GM19467 (cell line): ENCODE results near the gene ZBTB16.

Experiments used
- ATAC-seq: cut with Tn5 transposase; IDR thresholded peaks from one replicate; pipeline ENCODE4 v1.9.1; 2021; ENCODE audit warnings: mild to moderate bottlenecking, moderate library complexity; ENCODE audit not compliant: unreplicated experiment

Gene ZBTB16

GRCh38 chr11:114081641-114082414 is 22.3 kb downstream of the ZBTB16 start:
- no peak for ATAC-seq

- no peak for ATAC-seq
Observed at GRCh38 chr11:114082415-114082748, 22.9 kb downstream of the ZBTB16 start.

GRCh38 chr11:114082767-114083181 is 23.3 kb downstream of the ZBTB16 start:
- ATAC-seq = no peak

GRCh38 chr11:114083391-114084252 is 24.1 kb downstream of the ZBTB16 start:
- ATAC-seq = no peak

GRCh38 chr11:114084414-114084813 is 24.9 kb downstream of the ZBTB16 start:
- ATAC-seq = no peak

- ATAC-seq = no peak
Observed at GRCh38 chr11:114085965-114086793, 26.7 kb downstream of the ZBTB16 start.

GRCh38 chr11:114087025-114087424 is 27.5 kb downstream of the ZBTB16 start:
- no peak for ATAC-seq

GRCh38 chr11:114088216-114088615 is 28.7 kb downstream of the ZBTB16 start:
- no peak for ATAC-seq

GRCh38 chr11:114088836-114089235 is 29.3 kb downstream of the ZBTB16 start:
- no peak for ATAC-seq

- ATAC-seq = no peak
Observed at GRCh38 chr11:114089748-114090147, 30.2 kb downstream of the ZBTB16 start.

- no peak for ATAC-seq
Observed at GRCh38 chr11:114090225-114090910, 30.9 kb downstream of the ZBTB16 start.

- ATAC-seq = no peak
Observed at GRCh38 chr11:114090976-114091375, 31.5 kb downstream of the ZBTB16 start.

- no peak for ATAC-seq
Observed at GRCh38 chr11:114091516-114092397, 32.2 kb downstream of the ZBTB16 start.

- no peak for ATAC-seq
Observed at GRCh38 chr11:114092478-114092877, 33.0 kb downstream of the ZBTB16 start.

GRCh38 chr11:114092953-114093352 is 33.4 kb downstream of the ZBTB16 start:
- no peak for ATAC-seq

GRCh38 chr11:114094516-114094915 is 35.0 kb downstream of the ZBTB16 start:
- no peak for ATAC-seq

GRCh38 chr11:114095899-114096298 is 36.4 kb downstream of the ZBTB16 start:
- no peak for ATAC-seq

GRCh38 chr11:114097832-114098231 is 38.3 kb downstream of the ZBTB16 start:
- ATAC-seq = no peak

- ATAC-seq = no peak
Observed at GRCh38 chr11:114098927-114099326, 39.4 kb downstream of the ZBTB16 start.
